ENCODE data around the gene MS4A4E.
"Not testable (repeated sequence)": the region's sequence is repeated elsewhere in the genome, so short reads cannot be mapped to it uniquely, and the experiment has no call there.

MS4A4E gene

DNA sequence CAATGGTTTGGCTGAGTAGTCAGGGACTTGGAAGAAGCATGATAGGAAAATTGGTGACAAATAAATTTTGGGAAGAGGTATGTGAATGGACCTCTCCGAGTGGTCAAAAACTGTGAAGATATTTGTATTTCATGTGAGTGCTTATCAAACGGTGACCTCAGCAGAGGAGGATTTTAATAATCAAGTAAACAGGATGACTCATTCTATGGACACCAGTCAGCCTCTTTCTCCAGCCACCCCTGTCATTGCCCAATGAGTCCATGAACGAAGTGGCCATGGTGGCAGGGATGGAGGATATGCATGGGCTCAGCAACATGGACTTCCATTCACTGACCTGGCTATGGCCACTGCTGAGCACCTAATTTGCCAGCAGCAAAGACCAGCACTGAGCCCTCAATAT lies 21.2 kb downstream of the MS4A4E start:
- no peak for DNase-seq (ENCODE audit: low read depth in 3 of 3, low spot score in 1 of 3)

DNA sequence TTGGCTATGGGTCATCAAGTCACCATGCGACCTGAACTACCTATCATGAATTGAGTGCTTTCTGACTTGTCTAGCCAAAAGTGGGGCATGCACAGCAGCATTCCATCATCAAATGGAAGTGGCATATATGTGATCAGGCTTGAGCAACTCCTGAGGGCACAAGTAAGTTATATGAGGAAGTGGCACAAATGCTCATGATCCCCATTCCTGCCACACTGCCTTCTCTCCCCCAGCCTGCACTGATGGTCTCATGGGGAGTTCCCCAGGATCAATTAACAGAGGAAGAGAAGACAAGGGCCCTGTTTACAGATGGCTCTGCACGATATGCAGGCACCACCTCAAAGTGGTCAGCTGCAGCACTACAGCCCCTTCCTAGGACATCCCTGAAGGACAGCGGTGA lies 21.8 kb downstream of the MS4A4E start:
- DNase-seq (ENCODE audit: low read depth in 3 of 3, low spot score in 1 of 3), result no peak

DNA sequence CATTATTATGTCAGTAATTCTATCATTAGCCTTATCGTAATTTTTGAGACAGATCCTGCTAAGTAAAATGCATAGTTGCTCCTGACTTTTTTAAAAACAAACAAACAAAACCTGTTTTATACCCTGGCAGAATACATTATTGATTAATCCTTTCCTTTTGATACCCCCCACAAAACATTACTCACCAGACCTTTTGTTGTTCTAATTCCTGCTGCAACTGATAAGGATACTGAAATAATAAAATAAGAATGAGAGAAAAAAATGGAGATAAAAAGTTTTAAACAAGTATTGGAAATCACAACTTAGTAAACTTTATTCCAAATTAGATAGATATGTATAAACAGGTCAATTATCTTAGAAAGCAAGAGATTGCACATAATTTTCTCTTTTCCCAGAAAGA lies 28.6 kb downstream of the MS4A4E start:
- no peak for DNase-seq (ENCODE audit: low read depth in 3 of 3, low spot score in 1 of 3)

DNA sequence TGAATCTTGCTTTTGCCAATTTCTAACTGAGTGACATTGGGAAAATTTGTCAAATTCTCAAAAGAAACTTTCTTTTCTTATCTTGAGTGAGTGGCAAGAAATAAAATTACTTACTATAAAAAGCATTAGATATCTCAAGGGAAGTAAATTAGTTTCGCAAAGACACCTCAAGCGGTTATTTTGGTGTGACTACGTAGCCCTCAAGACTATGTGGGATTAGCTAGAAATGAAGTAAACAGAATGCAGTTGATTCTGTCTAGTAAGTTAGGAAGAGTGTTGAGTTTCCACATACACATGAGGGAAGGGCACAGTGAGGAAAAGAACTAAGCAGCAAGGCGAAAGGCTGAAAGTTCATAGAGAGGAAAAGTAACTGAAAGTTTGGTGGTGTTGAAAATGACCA lies 31.7 kb downstream of the MS4A4E start:
- DNase-seq (ENCODE audit: low read depth in 3 of 3, low spot score in 1 of 3), result no peak

DNA sequence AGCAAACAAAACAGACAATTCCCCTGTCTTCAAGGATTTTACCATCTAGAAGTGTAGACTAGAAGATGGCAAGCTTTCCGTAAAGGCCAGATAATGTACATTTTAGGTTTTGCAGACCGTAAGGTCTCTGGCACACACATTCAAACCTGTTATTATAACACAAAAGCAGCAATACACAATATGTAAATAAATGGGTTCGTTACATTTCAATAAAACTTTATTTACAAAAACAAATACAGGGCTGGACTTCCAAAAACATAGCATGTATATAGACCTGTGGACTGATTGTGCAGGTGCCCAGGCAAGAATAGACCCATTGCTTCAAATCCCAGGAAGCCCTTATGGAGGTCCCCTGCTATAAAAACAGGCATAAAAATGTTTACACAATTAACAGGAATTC lies 33.0 kb downstream of the MS4A4E start:
- no peak for DNase-seq (ENCODE audit: low read depth in 3 of 3, low spot score in 1 of 3)

DNA sequence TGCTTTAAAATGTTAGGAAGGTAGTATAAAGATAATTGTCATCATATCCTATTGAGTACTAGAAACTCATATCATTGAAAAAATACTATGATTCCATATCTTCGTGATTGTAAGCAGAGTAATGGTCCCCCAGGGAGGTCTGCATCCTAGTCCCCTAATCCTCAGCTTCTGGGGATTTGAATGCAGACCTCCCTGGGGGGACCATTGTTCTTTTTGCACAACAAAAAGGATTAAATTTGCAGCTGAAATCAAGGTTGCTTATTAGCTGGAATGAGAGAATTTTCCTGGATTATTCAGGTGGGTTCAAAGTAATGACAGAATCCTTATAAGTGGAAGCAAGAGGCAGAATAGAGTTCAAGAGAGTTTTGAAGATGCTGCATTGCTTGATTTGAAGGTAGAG lies 34.0 kb downstream of the MS4A4E start:
- DNase-seq (ENCODE audit: low read depth in 3 of 3, low spot score in 1 of 3), result no peak

DNA sequence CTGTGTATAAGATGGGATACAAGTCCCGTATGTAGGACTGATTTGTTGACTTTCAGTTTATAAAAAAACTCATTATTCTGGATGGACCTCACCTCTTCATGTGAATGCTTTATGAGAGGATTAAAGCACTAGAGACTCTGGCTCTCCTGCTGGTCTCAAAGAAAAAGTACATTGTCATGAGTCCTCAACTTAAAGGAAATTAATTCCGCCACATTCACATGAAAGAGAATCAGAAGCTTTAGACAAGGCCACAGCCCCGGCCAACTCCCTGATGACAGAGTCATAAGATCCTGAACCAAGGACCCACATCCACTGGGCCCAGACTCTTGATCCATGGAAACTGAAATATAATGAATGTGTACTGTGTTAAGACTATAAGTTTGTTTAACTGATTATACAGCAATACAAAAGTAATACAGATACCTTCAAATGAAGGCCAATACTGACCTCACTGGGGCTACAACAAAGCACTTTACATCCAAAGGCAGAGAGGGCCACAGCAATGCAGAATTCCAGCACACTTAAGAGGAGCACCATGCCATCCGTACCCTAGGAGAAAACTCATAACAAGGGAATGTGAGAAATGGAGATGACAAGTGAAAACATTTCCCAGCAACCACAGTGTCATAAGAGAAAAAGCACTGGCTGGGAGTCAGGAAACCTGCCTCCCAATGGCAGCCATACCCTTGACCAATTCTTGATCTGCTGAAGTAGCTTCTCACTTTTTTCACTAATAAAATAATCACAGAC lies 34.6 kb downstream of the MS4A4E start:
- no peak for DNase-seq (ENCODE audit: low read depth in 3 of 3, low spot score in 1 of 3)

DNA sequence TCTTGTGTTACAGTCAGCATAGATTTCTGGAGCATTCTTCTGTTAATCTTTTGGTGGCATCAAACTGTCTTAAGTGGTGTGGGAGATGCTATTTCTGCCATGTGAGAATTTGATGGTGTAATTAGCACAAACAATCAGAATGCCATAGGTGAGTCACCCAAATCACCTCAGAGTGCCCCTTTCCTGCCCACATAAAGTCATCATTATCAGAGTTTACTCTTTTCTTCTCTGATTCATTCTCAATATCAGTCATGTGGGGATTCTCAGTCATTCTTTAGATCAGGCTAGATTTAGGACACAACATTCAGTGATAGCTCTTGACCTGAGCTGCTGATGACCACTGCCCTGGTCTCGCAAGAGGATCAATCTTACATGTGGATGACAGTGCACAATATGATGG lies 36.3 kb downstream of the MS4A4E start:
- no peak for DNase-seq (ENCODE audit: low read depth in 3 of 3, low spot score in 1 of 3)

DNA sequence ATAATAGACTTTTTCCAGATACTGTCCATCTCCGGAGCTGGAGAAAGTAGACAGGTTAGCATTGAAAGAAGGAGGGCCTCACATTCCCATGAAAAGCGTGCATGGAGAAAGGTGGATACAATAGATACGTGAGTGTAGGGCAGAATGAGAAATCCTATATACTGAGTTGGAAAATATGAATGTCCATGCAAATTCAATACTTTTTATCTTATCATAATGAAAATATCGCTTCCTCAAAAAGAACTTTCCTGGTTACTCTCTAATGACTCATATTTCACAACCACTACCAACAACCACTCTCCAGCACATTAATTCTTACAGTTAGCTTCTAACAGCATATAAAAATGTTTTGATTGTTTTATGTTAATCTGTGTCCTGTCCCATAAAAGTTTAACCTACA lies 38.0 kb downstream of the MS4A4E start:
- no peak for DNase-seq (ENCODE audit: low read depth in 3 of 3, low spot score in 1 of 3)

DNA sequence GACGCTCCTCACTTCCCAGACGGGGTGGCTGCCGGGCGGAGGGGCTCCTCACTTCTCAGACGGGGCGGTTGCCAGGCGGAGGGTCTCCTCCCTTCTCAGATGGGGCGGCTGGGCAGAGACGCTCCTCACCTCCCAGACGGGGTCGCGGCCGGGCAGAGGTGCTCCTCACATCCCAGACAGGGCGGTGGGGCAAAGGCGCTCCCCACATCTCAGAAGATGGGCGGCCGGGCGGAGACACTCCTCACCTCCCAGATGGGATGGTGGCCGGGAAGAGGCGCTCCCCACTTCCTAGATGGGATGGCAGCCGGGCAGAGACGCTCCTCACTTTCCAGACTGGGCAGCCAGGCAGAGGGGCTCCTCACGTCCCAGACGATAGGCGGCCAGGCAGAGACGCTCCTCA lies 41.6 kb downstream of the MS4A4E start:
- not testable (repeated sequence) for DNase-seq (ENCODE audit: low read depth in 3 of 3, low spot score in 1 of 3)

DNA sequence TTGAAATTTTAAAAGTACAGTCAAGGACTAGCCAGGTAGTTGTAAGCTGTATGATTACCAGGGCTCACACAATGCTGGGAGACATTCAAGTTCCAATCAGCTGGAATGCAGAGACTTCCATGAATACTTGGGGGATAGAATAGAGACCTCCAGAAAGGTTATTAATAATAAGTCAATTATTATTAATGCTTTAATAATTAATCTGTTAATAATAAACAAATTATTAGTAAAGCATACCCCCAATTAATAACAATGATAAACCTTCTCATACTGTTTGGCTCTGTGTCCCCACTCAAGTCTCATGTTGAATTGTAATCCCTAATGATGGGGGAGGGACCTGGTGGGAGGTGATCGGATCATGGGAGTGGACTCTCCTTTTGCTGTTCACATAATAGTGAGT lies 45.5 kb downstream of the MS4A4E start:
- no peak for DNase-seq (ENCODE audit: low read depth in 3 of 3, low spot score in 1 of 3)

DNA sequence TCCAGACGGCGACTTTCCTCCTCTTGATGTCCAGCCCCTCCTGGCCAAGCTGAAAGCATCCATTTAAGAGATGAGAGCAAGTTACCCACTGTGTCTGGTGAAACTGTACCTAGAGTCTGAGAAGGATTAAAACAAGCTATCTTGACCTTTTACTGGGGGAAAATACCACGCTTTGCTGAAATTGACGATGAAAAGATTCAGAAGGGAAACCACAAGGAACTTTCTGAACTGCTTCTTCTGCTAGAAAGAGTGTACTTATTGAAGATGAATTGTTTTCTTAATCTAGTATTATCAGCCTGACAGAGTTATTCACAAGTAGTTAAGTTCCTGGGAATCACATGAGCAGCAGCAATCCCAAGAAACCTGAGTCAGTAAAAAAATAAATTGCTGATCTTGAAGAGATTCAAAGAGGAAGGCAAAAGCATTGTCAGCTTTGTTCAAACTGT lies 47.0 kb downstream of the MS4A4E start:
- DNase-seq (ENCODE audit: low read depth in 3 of 3, low spot score in 1 of 3), result no peak

DNA sequence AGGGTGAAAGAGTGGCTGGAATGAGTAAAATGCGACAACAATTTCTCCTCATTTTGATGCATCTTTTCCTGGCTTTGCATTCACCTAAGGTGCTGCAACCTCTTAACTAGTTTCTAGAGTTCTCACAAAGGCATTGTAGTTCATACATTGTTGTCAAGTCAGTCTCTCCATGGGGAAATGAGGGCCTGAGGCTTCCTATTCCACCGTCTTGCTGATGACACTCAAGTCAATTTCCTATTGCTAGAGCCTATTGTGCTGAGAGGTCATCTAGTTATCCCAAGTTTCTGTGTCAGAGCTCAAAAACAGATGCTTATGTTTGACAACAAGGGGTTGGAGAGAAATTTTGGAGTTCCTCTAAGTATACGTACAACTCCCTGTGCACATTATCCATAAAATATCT lies 48.4 kb downstream of the MS4A4E start:
- no peak for DNase-seq (ENCODE audit: low read depth in 3 of 3, low spot score in 1 of 3)

DNA sequence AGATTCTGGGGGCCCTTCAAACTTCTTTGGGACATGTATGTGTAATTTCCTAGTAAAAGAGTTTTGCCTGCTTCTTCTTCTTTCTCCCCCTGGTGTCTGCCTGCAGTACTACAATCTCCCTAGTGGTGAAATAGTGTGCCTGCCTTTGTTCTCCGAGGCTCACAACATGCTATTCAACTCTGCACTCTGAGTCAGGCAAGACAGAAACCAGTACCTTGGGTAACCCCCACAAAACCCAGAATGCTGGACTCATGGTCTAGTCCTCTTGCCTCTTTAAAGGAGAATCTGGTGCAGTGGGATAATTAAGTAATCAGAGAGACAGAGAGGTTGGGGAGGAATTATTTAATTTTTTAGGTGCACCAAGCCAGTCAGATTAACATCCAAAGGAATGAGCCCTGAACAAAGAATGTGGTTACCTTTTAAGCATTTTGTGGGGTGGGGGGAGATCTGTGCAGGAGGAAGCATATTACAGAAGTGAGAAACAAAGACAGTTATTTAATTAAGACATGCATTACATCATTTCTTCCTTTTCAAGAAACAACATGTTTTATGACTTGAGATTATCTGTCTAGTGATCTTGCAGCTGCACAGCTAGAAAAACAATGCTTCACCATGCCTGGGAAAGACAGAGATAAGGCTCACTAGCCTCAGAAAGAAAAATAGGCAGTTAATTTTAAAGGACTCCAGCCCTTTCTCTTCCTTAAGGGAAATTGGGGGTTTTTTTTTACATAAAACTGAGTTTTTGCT lies 49.1 kb downstream of the MS4A4E start:
- DNase-seq (ENCODE audit: low read depth in 3 of 3, low spot score in 1 of 3), result peak in 2 of 3 donors; percentile 12 to 14

DNA sequence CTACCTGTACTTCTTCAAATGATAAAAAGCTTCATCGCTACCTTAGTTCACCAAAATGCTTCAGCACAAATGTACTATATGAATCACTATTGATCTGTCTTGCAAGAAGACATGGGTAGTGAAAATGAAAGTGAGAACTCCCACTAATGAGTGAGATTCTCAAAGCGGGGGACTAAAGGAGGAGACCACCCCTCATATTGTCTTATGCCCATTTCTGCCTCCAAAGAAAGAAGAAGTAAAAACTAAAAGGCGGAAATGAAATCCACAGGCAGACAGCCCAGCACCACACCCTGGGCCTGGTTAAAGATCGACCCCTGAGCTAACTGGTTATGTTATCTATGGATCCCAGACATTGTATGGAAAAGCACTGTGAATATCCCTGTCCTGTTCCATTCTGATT lies 50.4 kb downstream of the MS4A4E start:
- not testable (repeated sequence) for DNase-seq (ENCODE audit: low read depth in 3 of 3, low spot score in 1 of 3)

DNA sequence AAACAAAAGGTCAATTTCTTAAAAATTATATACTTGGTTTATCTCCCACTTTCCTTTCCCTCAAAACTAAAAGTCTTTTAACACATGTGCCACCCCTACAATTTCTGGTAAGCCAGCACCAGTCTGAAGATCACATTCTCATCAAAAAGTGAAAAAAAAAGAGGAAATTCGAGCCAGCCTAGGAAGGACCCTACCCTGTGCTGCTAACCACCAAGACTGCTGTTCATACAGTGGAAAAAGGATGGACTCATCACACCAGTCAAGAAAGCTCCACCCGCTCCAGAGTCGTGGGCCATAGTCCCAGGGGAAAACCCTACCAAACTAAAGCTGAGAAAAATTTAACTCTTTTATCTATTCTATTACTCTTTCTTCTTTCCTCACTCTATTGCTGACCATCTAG lies 54.5 kb downstream of the MS4A4E start:
- DNase-seq (ENCODE audit: low read depth in 3 of 3, low spot score in 1 of 3), result not testable (repeated sequence)

DNA sequence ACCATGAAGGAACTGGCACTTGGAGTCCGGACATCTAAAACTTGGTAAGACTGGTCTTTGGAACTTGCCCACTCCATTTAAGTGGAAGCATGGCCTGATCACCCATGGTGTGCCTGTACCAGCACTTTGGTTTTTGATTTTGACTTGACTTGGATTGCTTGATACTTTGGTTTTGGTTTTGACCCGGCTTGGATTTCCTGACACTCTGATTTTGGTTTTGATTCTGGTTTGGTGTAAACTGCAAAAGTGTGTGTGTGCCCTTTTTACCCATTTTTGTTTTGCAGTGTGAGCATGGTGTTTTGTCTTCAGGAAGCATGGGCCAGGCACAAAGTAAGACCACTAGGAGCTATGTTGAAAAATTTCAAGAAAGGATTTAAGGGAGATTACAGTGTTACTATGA lies 56.8 kb downstream of the MS4A4E start:
- DNase-seq (ENCODE audit: low read depth in 3 of 3, low spot score in 1 of 3), result not testable (repeated sequence)

DNA sequence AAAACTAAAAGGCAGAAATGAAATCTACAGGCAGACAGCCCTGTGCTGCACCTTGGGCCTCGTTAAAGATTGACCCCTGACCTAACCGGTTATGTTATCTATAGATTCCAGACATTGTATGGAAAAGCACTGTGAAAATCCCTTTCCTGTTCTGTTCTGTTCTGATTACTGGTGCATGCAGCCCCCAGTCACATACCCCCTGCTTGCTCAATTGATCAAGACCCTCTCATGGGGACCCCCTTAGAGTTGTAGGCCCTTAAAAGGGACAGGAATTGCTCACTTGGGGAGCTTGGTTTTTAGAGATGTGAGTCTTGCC lies 57.5 kb downstream of the MS4A4E start:
- DNase-seq (ENCODE audit: low read depth in 3 of 3, low spot score in 1 of 3), result not testable (repeated sequence)

DNA sequence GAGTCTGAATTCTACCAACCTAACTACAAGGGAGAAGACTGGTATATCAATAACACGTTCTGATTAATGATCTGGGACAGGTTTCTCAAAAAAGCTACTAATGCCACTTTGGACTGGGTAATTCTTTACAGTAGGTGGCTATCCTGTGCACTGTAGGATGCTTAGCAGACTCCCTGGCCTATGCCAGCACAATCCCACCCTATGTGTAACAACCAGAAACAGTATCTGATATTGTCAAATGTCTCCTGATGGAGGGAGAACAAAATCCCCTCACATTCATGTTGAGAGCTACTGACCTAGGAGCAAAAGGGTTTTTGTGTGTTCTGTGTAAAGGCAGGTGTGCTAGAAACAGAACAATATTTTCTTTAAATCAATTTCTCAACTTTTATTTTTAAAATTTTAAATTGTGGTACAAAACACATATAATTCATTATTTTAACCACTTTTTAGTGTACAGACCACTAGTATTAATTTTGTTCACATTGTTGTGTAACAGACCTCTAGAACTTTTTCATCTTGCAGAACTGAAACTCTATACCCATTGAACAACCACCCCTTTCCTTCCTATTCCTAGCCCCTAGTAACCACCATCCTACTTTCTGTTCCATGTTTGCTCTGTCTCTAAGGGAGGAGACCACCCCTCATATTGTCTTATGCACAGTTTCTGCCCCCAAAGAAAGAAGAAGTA lies 58.0 kb downstream of the MS4A4E start:
- no peak for DNase-seq (ENCODE audit: low read depth in 3 of 3, low spot score in 1 of 3)

DNA sequence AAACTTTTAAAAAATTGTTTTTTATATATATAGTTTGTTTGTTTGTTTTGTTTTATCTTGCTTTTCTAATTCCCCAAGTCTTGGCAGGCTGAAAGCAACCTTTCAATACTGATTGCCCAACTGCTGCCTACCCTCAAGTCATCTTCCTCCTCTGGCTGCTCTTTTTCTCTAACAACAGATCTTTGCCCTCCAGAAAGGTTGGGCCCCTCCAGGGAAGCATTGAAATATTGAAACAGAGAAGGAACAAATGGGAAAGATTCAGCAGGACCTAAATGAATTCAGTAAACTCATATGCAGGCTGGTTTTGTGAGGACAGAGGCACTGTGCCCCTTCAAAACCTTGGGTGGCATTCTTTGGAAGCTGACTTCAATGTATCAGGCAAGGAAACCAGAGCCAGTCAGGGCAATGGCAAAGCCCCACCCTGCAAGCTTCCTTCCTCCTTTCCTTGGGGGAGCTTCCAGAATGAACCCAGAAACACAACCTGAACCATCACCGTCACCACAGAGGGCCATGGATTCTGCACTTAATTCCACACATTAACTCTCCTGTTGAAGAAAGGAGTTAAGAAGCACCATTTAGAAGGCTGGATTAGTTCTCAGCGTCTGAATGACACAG lies 59.2 kb downstream of the MS4A4E start:
- no peak for DNase-seq (ENCODE audit: low read depth in 3 of 3, low spot score in 1 of 3)

DNA sequence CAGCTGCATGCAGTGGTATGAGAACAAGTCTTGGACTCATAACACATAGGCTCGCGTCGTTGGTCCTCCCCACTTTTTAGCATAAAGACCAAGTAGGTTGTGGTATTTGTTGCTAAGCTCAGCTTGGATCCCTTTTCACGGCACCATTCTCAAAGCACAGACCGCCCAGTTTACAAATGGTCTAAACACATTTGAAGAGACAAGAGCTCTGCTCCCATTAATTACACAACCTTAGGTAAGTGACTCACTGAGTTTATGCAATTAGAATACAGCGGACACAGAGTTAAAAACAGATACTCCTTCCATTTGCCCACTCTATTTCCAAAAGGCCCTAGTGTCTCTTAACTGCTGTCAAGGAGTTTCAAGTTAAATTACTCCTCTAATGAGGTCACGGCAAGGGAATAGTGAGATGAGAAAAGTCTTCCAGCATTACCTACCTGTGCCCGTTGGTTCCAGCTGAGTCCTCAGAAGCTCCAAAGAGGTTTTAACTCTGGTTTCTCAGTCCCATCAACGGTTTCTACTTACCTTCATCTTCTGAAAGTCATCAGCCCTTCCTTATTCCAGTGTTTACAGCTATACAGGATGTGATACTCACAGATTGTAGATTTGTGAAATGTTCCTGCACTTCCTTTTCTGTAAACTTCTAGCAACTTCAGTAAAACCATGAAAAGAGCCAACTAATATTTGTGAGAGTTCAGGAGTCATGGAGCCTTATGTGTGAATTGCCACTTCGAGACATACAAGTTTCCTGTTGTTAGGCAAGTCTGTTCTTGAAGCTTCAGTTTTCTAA lies 60.2 kb downstream of the MS4A4E start, which contains the start of gene MS4A6A:
Gene MS4A6A (minus strand): TSS at position 543 of the 790 bp plus-strand sequence. CDS start 1,356 bp downstream, outside the sequence.
- DNase-seq (ENCODE audit: low read depth in 3 of 3, low spot score in 1 of 3), result no peak
